Superior temporal gyrus (tissue), 1 donor: Measurements from ENCODE around the gene CREB5.

Experiments
- DNase-seq: peaks from one replicate; pipeline ENCODE4 v3.0.0-alpha.2; 2016; ENCODE audit errors: extremely low spot score

CREB5 gene

GRCh38 chr7:28479507-28479947, 67.2 kb downstream of the CREB5 start:
- DNase-seq: no peak

DNA sequence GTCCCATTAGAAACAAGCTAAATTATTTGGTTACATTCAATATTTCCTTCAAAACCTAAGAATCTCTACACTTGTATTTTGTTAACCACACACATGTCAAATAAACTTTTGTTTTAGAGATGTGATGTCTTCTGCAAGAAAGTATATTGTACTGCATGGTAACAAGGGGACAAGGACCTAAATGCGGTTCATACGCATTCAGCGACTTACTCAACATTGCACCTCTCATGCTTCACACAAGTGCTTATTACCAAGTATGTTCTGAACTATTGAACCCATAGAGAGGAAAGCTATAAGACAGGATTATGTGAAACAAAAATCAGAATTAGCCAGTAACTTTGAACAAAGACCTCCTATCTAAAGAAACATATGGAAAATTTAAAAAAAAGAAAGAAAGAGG, 68.3 kb downstream of the CREB5 start:
- no peak for DNase-seq

GRCh38 chr7:28481091-28481926, 69.0 kb downstream of the CREB5 start:
- no peak for DNase-seq

- no peak for DNase-seq
Observed at GRCh38 chr7:28483112-28483511, 70.8 kb downstream of the CREB5 start.

GRCh38 chr7:28483908-28484605, 71.7 kb downstream of the CREB5 start:
- DNase-seq: no peak

DNA sequence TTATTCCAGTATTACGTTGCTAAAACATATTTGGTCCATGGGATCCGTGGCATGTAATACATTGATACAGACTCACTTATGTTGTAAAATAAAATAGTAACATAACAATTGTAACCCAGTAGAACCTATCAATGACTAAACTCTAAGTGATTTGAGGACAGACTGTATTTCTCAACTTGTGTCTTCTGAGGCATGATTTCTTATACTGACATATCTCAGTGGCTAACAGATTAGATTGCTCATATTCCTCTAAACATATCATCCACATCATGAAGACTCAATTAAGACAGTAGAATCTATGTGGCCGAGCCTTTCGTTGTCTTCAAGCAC, 72.3 kb downstream of the CREB5 start:
- no peak for DNase-seq

DNA sequence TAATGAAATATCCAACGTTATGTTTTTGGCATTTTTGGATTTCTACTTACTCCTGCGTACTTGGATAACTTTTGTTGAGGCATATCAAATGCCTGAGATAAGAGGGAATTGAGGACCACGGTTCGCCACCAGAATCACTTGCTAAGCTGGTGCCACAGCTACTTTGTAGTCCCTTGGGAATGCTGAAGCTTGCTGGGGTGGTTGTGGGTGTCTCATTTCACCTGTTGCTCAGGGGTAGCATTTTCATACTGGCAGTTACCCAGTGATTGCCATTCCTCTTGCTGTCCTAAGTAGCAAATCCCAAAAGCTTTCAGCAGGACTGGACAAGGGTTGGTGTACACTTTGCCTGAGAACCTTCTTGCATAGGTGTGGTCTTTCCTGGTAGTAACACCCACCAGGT, 75.2 kb downstream of the CREB5 start:
- no peak for DNase-seq

DNA sequence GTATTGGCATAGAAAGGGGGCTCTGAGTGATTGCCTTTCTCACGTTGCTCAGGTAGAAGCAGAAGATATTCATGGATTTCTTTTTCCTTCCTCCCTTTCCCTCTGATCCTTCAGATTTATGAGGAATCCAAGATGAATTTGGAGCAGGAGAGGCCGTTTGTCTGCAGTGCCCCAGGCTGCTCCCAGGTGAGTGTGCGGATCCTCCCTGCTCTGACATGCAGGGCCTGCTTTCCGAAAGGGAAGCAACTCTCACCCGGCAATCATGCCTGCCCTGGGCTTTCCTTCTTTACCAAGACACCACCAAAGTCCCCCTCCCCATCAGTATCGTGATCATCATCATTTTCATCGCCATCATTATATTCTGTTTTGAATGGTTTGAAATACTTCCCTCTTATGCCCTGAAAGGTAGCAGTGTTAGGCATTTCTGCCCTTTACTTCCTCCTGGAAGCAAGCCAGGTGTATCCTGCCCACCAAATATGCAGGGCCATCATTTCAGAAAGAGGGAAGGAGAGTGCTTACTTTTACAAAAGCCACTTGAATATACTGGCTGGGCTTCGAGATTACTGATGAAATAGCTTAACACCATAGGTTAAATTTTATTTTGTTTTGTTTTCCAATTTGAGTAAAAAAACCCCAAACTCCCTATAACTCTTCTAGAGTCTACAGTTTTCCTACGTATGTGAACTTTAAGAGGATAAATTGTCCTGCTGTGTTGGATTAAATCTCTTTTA, 75.9 kb downstream of the CREB5 start:
- DNase-seq: no peak

- no peak for DNase-seq
Observed at GRCh38 chr7:28490831-28491230, 78.5 kb downstream of the CREB5 start.

DNA sequence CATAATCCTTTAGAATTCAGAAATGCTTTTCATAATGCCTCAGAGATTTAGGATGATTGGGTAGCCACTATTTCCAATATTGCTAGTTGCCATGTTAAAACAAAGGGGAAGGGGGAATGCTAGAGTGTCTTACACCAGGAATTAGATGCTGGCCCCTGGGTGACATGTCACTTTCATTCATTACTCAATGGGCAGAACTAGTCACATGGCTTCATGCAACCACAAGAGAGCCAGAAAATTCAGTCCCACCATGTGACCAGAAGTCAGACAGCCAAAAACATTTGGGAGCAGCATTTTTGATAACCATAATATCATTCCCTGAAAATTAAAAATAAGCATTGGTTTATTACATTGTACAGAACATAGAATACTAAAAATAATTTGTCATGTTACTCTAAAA, 81.2 kb downstream of the CREB5 start:
- no peak for DNase-seq

DNA sequence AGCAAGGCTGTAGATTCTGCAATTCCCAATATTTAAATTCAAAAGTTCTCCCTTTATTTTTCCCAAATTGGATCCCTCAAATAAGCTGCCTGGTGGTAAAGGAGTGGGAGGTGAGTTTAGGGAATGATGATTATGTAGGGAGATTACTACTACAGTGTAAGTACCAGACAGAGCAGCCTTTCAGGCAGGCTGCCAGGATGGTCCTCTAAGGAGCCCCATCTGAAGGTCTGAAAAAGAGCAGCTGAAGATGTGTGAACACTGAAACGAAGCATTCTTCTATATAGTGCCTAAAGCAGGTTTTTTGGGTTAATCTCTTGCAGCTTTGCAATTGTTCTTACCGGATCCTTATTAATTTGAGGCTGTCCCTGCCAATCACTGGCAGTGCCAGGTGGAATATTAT, 84.7 kb downstream of the CREB5 start:
- DNase-seq: no peak

DNA sequence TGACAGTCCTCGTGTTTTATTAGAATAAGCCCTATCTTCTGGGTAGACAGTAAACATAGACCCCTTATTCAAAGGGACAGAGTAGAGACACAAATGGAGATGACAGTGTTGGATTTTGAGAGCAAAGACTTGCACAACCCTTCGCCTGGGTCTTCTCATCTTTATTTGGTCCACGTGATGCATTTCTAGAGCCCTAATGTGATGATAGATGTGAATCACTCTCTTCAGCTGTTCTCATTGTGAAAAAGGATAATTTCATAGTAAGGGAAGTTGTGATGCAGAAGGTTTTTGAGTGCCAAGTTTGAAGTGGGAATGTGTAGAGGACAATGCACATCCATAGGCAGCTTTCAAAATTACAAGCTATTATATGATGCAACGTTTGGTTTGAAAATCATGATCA, 86.3 kb downstream of the CREB5 start:
- DNase-seq: no peak

GRCh38 chr7:28500138-28500537, 87.8 kb downstream of the CREB5 start:
- no peak for DNase-seq

- no peak for DNase-seq
Observed at GRCh38 chr7:28502408-28502807, 90.1 kb downstream of the CREB5 start.

DNA sequence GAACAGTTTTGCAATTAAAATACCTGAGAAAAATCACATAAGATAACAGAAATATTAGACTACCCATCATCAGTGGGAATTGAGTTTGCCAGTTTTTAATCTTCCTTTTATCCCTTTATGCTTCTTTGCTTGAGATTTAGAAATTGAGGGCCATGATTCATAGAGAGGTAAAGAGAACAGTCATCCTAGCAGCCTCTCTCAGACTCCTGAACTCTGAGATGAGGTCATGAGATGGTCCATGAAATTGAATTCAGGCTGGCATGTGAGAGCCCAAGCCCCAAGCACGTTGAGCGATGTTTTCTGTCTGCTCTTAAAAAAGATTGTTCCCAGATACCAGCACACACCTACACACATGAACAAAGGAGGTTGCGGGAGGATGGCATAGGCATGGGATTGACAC, 91.1 kb downstream of the CREB5 start:
- no peak for DNase-seq

DNA sequence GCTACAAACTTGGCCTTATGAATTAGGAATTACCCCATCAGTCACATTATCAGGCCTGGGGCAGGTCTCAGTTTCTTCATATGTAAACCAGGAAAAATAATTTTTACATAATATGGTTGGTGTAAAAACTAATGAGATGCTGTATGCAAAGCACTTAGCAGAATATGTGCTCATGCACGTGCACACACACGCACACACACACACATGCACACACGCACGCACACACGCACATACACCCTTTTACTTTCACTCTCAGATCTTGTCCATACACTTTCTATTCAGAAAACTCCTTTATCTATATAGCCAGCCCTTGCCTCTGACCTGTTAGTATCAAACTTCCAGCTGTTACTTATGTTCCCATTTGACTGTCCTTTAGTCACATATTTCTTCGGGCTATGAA, 92.7 kb downstream of the CREB5 start:
- DNase-seq: no peak

- DNase-seq: no peak
Observed at GRCh38 chr7:28505867-28506266, 93.5 kb downstream of the CREB5 start.

- DNase-seq: no peak
Observed at GRCh38 chr7:28507525-28508282, 95.4 kb downstream of the CREB5 start.

GRCh38 chr7:28509251-28510025, 97.1 kb downstream of the CREB5 start:
- DNase-seq: no peak

DNA sequence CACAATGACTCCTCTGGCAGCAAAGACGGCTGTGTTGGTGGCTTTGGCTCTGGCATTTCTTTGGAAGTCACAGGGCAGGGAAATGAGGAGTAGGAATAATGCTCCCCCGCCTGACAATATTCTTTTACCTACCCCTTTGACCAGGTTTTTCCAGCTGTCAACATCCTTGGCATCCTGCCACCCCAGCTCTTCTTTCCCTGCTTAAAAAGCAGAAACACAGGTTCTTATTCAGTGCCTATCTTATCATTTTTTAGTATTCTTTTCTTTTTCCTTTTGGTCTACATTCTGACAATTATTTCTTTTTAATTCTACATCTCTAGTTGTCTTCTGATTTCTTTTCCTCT, 97.7 kb downstream of the CREB5 start:
- DNase-seq: no peak

DNA sequence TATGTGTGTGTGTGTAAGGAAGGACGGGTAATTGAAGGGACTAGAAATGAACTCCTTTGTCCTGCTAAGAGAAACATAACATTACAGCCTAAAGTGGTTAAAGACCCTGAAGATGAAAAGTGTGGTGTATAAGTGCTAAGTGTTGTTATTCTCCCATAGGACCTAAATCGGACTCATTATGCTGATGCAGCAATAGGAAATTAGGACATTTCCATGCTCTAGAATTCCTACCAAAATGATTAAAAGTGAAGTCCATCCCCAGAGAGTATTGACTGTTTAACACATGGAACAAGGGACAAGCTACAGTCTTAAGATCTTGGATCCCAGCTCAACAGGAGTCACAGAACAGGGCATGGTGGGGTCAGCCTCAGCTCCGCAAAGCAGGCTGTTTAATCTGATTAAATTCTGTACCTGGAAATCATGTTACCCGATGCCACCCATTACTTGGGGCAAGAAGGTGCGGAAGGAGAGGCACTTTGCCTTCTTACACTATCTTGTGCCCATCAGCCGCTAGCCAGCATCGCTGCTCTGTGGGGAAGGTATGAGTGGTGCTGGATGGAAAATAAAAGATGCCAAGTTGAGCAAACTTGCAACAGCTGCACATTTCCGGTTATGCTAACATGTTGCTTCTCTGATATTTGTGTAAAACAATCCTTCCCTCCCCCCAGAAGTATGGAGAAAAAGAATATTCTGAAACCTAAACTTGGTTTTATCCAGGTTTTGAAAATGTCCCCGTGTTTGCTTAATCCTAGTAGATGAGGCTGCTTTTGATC, 100.5 kb downstream of the CREB5 start:
- no peak for DNase-seq
